ENCODE results near the gene RNF144B. TPM values are rescaled to one million over a fixed set of nuclear protein-coding genes. Genes with fewer than 3 reads are reported as not detected.

Gene RNF144B
- total RNA-seq, 1 experiment from 2014 or later, result 2.3 TPM

GRCh38 chr6:18388942-18389341, 1.8 kb downstream of the RNF144B start:
- H3K9me3 ChIP-seq (ENCODE audit: control insufficient read depth, low read depth, low read length), result no peaks in the 10 kb centered on the region
- DNase-seq, result no peak
- no peak overlapping the region for H3K18ac ChIP-seq (ENCODE audit: insufficient read length, low read depth, low read length)
- no peak overlapping the region for H3K27ac Mint-ChIP-seq
- no peaks in the 10 kb centered on the region for H3K79me1 ChIP-seq (ENCODE audit: insufficient read depth, low read depth, low read length, poor library complexity, severe bottlenecking)
- H4K91ac ChIP-seq (ENCODE audit: insufficient read length, low read depth, low read length), result no peak overlapping the region
- no peak overlapping the region for H2BK5ac ChIP-seq (ENCODE audit: insufficient read length, low read length)
- H2AK5ac ChIP-seq (ENCODE audit: insufficient read length, low read length), result no peak overlapping the region
- peaks cover 8% of the 10 kb centered on the region for H3K4me1 ChIP-seq (ENCODE audit: insufficient read depth, low read length)
- H4K5ac ChIP-seq (ENCODE audit: insufficient read length, low read depth, low read length), result no peak overlapping the region
- H3K4me3 Mint-ChIP-seq, result no peak overlapping the region
- H2BK120ac ChIP-seq (ENCODE audit: low read depth, low read length, poor library complexity, severe bottlenecking), result no peak overlapping the region
- H2BK15ac ChIP-seq (ENCODE audit: low read depth, low read length), result no peak overlapping the region
- no peaks in the 10 kb centered on the region; a peak in 2 of 7 replicates for H3K36me3 Mint-ChIP-seq (ENCODE audit: insufficient read depth in 1 of 3, low read depth in 3 of 3)
- H3K9ac ChIP-seq (ENCODE audit: extremely low read depth, insufficient read length, low read length), result no peak overlapping the region
- H3K23me2 ChIP-seq (ENCODE audit: insufficient read length, low read depth, low read length, poor library complexity, severe bottlenecking), result peaks cover 7% of the 10 kb centered on the region
- WGBS (ENCODE audit: extremely low coverage, insufficient read length, low lambda C conversion rate), result no CpG with 5 or more reads among the region's 1 CpG
- no peaks in the 10 kb centered on the region for H4K20me1 ChIP-seq (ENCODE audit: control insufficient read depth, insufficient read depth, insufficient read length)
- H2AFZ ChIP-seq (ENCODE audit: low read length), result no peak overlapping the region
- no peak overlapping the region for H3K27ac ChIP-seq (ENCODE audit: insufficient read length, low read depth, low read length)
- no peaks in the 10 kb centered on the region for H3K9me3 Mint-ChIP-seq
- no peak overlapping the region for H3T11ph ChIP-seq (ENCODE audit: low read length)
- H3K79me2 ChIP-seq (ENCODE audit: insufficient read depth, low read length), result no peaks in the 10 kb centered on the region
- H3K23ac ChIP-seq (ENCODE audit: insufficient read length, low read depth, low read length), result no peak overlapping the region
- H3K27me3 Mint-ChIP-seq (ENCODE audit: low read depth), result peaks cover 1% of the 10 kb centered on the region; the same call in 1 of the 2 replicates
- no peaks in the 10 kb centered on the region for H3K27me3 ChIP-seq (ENCODE audit: insufficient read depth, low read length)
- no peak overlapping the region for H3K4me2 ChIP-seq (ENCODE audit: insufficient read depth, insufficient read length, low read length)
- no peak for TF ChIP-seq CTCF (conservative IDR thresholded peaks at IDR 0.05)
- H2BK20ac ChIP-seq (ENCODE audit: low read depth, low read length, poor library complexity, severe bottlenecking), result no peak overlapping the region
- H3K4ac ChIP-seq (ENCODE audit: low read depth, low read length), result no peak overlapping the region
- no peak overlapping the region for H3K14ac ChIP-seq (ENCODE audit: insufficient read depth, low read length)
- H4K8ac ChIP-seq (replicated peaks; ENCODE audit: insufficient read length, low read depth, low read length), result no peak overlapping the region
- no peak overlapping the region for H2BK12ac ChIP-seq (ENCODE audit: insufficient read length, low read depth, low read length)
- peaks cover 32 to 37% of the 10 kb centered on the region in 2 experiments for H3K4me1 Mint-ChIP-seq
- no peak overlapping the region for H3K56ac ChIP-seq (ENCODE audit: insufficient read length, low read depth, low read length)

Data from H9 (cell line).